Uterus (tissue), 4 donors: ENCODE measurements around the gene ACVRL1. TPM values are rescaled to one million over a fixed set of nuclear protein-coding genes. Genes with fewer than 3 reads are reported as not detected.

Experiments
- DNase-seq, 2 donors: peaks; one replicate each; pipeline ENCODE4 v3.0.0-alpha.2; 2019 to 2020
- H3K27ac ChIP-seq, 2 donors: fragments of 200-600 bp; sonication (generic); 1 replicate in 1 of 2; 2 replicates in 1 of 2; pipeline ENCODE4 v1.5.1; 2016 to 2018
- H3K27me3 ChIP-seq, 2 donors: fragments of 200-600 bp; sonication (generic); one replicate each; pipeline ENCODE4 v1.5.1; 2018 to 2019; ENCODE audit warnings: control low read depth in 1 of 2
- H3K36me3 ChIP-seq, 2 donors: fragments of 200-600 bp; sonication (generic); one replicate each; pipeline ENCODE4 v1.5.1; 2019; ENCODE audit warnings: control low read depth in 1 of 2
- H3K4me1 ChIP-seq, 2 donors: fragments of 200-600 bp; sonication (generic); one replicate each; pipeline ENCODE4 v1.5.1; 2018 to 2019; ENCODE audit warnings: control low read depth in 1 of 2
- H3K4me3 ChIP-seq, 2 donors: fragments of 200-600 bp; sonication (generic); 1 replicate in 1 of 2; 2 replicates in 1 of 2; pipeline ENCODE4 v1.5.1; 2018 to 2019; ENCODE audit warnings: mild to moderate bottlenecking in 1 of 2
- H3K9me3 ChIP-seq, 2 donors: fragments of 200-600 bp; sonication (generic); one replicate each; pipeline ENCODE4 v1.5.1; 2019; ENCODE audit warnings: control low read depth in 1 of 2
- CTCF ChIP-seq, 4 experiments: fragments of 200-600 bp in 2 of 4; fragments of 450-650 bp in 2 of 4; sonication (generic) in 2 of 4; IDR thresholded peaks; one replicate each; pipeline ENCODE4 v1.5.1; 2016 to 2019; ENCODE audit warnings: antibody characterized with exemption in 4 of 4, mild to moderate bottlenecking in 2 of 4, moderate library complexity in 1 of 4
- POLR2A ChIP-seq, 2 donors: fragments of 450-650 bp; IDR thresholded peaks; one replicate each; pipeline ENCODE4 v1.6.1; 2016; ENCODE audit warnings: antibody characterized with exemption in 2 of 2, mild to moderate bottlenecking in 1 of 2, moderate library complexity in 1 of 2
- intact Hi-C: fragments of 100-400 bp; cut with DNase I; formaldehyde crosslinking; loops from one replicate; pipeline ENCODE4 v1.15.1; 2023; ENCODE audit warnings: low total_unique reads
- total RNA-seq, 4 donors: library from RNA; depleted of rRNA in 3 of 4; stranded (reverse); fragments of >200 nt in 3 of 4; gene quantifications; one replicate each; pipeline versions ENCODE4 v1.1.0 to v1.2.4, GENCODE V29; 2014 to 2023
- donor health status: DM: yes; HTN: yes; CAD: no.

ACVRL1 gene
- total RNA-seq, 4 donors from 2014 or later: 52.1 to 161 (median 127) TPM

DNA sequence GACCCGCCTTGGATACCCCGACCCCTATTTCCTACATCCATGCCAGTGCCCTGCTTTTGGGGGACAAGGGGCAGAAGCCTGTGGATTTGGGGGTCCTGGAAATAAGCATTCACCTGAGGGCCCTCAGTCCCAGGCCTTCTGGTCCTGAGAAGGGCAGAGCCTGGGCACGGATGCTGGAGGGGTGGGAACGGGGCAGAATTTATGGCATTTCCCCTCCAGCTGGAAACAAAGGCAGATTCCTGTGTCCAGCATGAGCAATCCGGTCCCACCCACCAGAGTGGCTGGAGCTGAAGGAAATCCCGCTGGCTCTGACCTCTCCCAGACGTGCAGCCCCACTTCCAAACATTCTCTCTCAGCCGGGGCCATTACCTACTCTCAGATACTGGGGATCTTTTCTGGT, 10.1 kb upstream of the ACVRL1 start:
- H3K4me1 ChIP-seq: no peaks in the 10 kb centered on the region
- no peak for DNase-seq
- no peaks in the 10 kb centered on the region for H3K36me3 ChIP-seq
- H3K9me3 ChIP-seq: no peaks in the 10 kb centered on the region
- no peak for TF ChIP-seq CTCF (IDR thresholded peaks at IDR 0.05)
- no peak for TF ChIP-seq POLR2A (IDR thresholded peaks at IDR 0.05)
- intact Hi-C loops: no loop called here
- H3K4me3 ChIP-seq: no peak overlapping the region
- peak overlapping the region; percentile 54 to 63 for H3K27ac ChIP-seq
- H3K27me3 ChIP-seq: no peaks in the 10 kb centered on the region

GRCh38 chr12:51898506-51898905, 8.8 kb upstream of the ACVRL1 start:
- no peak overlapping the region for H3K4me3 ChIP-seq
- no peak overlapping the region for H3K27ac ChIP-seq
- H3K27me3 ChIP-seq: no peaks in the 10 kb centered on the region
- TF ChIP-seq CTCF (IDR thresholded peaks at IDR 0.05): no peak
- no peak for TF ChIP-seq POLR2A (IDR thresholded peaks at IDR 0.05)
- no peaks in the 10 kb centered on the region for H3K4me1 ChIP-seq
- no peaks in the 10 kb centered on the region for H3K9me3 ChIP-seq
- no peak for DNase-seq
- intact Hi-C loops: no loop called here
- H3K36me3 ChIP-seq: no peaks in the 10 kb centered on the region

DNA sequence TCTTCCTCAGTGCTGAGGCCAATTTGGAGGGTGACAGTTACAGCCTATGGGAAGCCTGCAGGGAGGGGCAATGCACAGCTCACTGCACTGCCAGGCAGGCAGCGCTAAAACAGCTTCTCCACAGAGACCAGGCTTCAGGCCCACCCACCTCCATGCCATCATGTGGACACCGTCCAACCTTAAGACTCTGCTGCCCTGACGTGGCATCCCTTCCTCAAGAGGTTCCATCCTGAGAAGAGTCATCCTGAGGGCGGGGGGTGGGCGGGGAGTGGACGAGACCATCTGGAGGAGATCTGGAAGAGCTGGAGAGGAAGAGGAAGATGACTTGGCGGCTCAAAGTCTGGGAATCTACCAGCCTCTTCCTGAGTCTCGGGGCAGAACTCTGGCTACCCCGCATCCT, 8.4 kb upstream of the ACVRL1 start:
- TF ChIP-seq CTCF (IDR thresholded peaks at IDR 0.05) (no peak), POLR2A (IDR thresholded peaks at IDR 0.05) (no peak)
- no peaks in the 10 kb centered on the region for H3K36me3 ChIP-seq
- no peak for DNase-seq
- no peaks in the 10 kb centered on the region for H3K9me3 ChIP-seq
- H3K4me3 ChIP-seq: no peak overlapping the region
- no peak overlapping the region for H3K27ac ChIP-seq
- no peaks in the 10 kb centered on the region for H3K4me1 ChIP-seq
- intact Hi-C loops: no loop called here
- H3K27me3 ChIP-seq: no peaks in the 10 kb centered on the region

DNA sequence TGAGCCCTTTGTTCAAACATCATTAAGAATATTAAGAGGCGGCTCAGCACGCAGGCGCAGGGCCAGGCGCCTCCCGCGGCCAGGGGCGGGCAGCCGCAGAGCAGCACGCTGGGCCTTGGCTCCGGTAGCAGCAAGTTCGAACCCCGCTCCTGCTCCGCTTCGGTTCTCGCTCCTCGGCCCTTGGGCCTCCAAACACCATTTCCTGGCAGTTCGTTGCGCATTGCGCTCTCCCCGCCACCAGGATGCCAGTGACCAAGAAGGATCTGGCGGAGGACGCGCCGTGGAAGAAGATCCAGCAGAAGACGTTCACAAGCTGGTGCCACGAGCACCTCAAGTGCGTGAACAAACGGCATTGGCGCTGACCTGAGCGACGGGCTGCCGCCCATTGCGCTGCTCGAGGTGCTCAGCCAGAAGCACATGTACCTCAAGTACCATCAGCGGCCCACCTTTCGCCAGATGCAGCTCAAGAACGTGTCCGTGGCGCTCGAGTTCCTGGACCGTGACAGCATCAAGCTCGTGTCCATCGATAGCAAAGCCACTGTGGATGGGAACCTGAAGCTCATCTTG, 6.9 kb upstream of the ACVRL1 start:
- no peak overlapping the region for H3K27ac ChIP-seq
- no peaks in the 10 kb centered on the region for H3K27me3 ChIP-seq
- no peak for DNase-seq
- TF ChIP-seq CTCF (IDR thresholded peaks at IDR 0.05) (no peak), POLR2A (IDR thresholded peaks at IDR 0.05) (no peak)
- H3K9me3 ChIP-seq: no peaks in the 10 kb centered on the region
- H3K36me3 ChIP-seq: no peaks in the 10 kb centered on the region
- no peak overlapping the region for H3K4me3 ChIP-seq
- H3K4me1 ChIP-seq: no peaks in the 10 kb centered on the region
- intact Hi-C loops: no loop called here

DNA sequence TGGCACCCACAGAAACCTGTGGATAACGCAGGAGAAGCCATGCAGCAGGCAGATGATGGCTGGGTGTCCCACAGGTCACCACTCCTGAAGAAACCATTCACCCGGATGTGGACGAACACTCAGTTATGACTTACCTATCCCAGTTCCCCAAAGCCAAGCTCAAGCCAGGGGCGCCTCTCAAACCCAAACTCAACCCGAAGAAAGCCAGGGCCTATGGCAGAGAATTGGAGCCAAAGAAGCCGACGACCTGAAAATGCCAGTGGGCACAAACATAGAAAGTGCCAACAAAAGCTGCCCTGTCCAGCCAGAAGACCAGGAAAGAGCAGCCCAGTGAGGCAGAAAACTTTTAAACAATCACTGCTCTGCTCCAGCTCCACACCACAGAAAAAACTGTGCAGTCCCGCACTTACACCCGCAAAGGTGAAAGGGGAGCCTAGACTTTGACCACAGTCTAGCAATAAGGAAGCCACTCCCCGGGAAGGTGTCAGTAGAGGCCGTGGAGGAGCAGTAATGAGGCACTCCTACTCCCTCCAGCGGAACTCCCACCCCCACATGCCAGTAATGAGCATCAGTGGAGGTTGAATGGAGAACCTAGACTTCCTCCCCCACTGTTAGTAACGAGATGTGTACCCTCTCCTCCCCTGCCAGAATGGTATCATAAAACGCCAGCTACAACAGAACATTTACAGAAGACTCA, 6.0 kb upstream of the ACVRL1 start:
- no peaks in the 10 kb centered on the region for H3K4me1 ChIP-seq
- no peaks in the 10 kb centered on the region for H3K9me3 ChIP-seq
- no peak overlapping the region for H3K27ac ChIP-seq
- DNase-seq: no peak
- no peak for TF ChIP-seq POLR2A (IDR thresholded peaks at IDR 0.05)
- TF ChIP-seq CTCF (IDR thresholded peaks at IDR 0.05): no peak
- no peak overlapping the region for H3K4me3 ChIP-seq
- no peaks in the 10 kb centered on the region for H3K36me3 ChIP-seq
- H3K27me3 ChIP-seq: no peaks in the 10 kb centered on the region
- intact Hi-C loops: no loop called here
